IPS DF 4.7 (cell line): ENCODE results near the gene HERC5.
"Not testable (repeated sequence)": the region's sequence is repeated elsewhere in the genome, so short reads cannot be mapped to it uniquely, and the experiment has no call there.

Experiments
- DNase-seq: peaks from one replicate; pipeline ENCODE4 v3.0.0-alpha.2; 2013; ENCODE audit warnings: low spot score; ENCODE audit errors: extremely low read depth

The HERC5 gene

DNA sequence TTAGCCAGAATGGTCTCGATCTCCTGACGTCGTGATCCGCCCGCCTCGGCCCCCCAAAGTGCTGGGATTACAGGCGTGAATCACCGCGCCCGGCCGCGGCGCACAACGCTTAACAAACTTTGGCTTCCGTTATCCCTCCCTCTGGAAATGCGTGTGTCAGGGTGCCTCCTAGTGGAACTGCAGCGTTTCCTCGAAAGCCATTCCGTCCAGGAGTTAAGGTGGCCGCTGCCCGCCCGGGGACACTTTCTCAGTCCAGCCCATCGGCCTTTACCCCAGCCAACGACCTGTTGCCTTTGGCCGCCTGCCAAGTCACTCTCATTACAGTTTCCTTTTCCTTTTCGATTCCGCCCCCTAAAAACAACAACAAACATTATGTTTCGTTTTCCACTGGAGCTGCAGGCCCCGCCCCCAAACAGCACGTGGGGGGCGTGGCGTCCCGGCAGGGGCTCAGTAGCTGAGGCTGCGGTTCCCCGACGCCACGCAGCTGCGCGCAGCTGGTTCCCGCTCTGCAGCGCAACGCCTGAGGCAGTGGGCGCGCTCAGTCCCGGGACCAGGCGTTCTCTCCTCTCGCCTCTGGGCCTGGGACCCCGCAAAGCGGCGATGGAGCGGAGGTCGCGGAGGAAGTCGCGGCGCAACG, at the start of gene HERC5:
TSS of gene HERC5 (plus strand) at position 450 of the 637 bp plus-strand sequence. CDS start at position 601, 151 bp downstream.
- DNase-seq = peak; percentile 87

DNA sequence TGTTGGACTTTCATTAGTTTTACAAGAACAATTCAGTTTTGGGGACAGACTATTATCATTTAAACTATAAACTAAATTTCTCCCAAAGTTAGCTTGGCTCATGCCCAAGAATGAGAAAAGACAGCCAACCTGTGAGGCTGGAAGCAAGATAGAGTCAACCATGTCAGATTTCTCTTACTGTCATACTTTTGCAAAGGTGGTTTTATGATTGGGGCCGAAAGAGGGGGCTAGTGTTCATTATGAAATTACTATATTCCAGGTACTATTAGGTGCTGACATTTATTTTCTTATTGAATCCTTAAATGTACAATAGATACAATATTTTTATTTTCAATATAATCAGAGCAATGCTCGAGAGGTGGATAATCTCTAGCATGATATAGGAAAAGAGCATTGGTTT, 47.7 kb upstream of the HERC5 start:
- no peak for DNase-seq

- no peak for DNase-seq
These were observed 47.1 kb upstream of the HERC5 start for GRCh38 chr4:88409789-88410188.

DNA sequence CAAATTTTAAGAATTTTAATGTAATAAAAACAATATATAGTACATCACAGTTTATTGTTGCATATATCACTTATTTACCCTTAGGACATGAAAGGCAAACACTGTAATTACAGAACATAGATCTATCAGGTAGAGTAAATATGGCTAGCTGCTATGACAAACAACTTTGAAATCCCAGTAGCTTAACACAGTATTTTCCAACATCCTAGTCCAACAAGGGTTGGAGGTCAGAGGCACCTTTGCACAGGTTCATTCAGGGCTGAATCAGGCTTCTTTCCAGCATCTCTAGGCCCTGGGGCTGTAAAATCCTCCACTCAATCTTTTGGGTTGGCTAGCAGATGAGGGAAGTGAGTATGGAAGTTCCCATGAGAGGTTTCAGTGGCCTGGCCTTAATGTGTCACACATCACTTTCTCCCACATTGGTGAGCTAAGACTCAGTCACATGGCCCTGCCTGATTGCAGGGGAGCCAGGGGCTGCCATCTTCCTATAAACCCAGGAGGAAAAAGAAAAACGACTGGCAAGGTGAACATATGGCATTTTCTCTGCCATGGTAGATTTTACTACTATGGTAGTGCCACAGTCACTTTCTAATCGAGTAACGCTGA, 45.3 kb upstream of the HERC5 start:
- no peak for DNase-seq

GRCh38 chr4:88413801-88414200, 43.1 kb upstream of the HERC5 start:
- no peak for DNase-seq

- DNase-seq = no peak
These were observed 42.2 kb upstream of the HERC5 start for GRCh38 chr4:88414755-88415154.

DNA sequence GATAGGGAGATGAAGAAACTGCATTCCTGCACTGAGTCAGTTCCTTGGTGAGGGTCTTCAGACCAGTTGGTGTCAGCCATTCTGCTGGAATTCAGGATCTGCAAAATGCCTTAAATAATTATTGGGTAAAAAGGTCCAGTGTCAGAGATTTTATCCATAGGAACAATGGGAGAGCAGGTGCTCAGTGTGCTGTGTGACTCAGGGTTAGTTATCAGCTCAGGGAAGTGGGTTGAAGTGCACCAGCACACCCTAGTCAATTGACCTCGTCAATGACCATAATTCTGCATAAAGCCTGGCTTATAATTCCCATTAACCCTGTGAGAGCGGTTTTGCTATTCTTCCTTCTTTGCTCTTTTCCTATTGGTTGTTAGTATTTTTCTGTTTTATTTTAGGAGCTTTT, 40.9 kb upstream of the HERC5 start:
- DNase-seq = no peak

- DNase-seq = no peak
These were observed 38.5 kb upstream of the HERC5 start for GRCh38 chr4:88418411-88418810.

GRCh38 chr4:88419874-88420273, 37.0 kb upstream of the HERC5 start:
- no peak for DNase-seq

DNA sequence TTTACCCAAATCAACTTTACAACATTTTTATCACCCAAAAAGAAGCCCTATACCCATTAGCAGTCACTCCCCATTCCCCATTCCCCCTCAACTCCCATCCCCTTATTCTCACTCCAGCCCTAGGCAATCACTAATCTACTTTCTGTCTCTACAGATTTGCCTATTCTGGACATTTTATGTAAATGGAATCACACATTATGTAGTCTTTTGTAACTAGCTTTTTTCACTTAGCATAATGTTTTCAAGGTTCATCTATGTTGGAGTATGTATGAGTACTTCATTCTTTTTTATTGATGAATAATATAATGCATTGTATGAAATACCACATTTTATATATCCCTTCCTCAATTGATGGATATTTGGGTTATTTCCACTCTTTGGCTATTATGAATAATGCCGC, 36.1 kb upstream of the HERC5 start:
- DNase-seq = no peak

DNA sequence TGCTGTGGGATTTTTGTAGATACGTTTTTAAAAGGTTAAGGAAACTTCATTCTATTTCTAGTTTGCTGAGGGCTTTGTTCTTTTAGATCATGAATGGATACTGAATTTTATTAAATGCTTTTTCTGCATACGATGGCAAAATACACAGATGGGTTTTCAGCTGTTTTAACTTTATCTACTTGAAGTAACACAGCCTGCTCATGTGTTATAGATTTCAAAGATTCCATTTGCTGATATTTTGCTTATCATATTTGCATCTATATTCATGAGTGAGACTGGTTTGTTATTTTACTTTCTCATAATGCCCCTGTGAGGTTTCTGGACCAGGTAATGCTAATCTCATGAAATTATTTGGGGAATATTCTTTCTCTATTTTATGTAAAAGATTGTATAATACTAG, 34.5 kb upstream of the HERC5 start:
- DNase-seq = no peak

- no peak for DNase-seq
These were observed 27.5 kb upstream of the HERC5 start for GRCh38 chr4:88429401-88429800.

DNA sequence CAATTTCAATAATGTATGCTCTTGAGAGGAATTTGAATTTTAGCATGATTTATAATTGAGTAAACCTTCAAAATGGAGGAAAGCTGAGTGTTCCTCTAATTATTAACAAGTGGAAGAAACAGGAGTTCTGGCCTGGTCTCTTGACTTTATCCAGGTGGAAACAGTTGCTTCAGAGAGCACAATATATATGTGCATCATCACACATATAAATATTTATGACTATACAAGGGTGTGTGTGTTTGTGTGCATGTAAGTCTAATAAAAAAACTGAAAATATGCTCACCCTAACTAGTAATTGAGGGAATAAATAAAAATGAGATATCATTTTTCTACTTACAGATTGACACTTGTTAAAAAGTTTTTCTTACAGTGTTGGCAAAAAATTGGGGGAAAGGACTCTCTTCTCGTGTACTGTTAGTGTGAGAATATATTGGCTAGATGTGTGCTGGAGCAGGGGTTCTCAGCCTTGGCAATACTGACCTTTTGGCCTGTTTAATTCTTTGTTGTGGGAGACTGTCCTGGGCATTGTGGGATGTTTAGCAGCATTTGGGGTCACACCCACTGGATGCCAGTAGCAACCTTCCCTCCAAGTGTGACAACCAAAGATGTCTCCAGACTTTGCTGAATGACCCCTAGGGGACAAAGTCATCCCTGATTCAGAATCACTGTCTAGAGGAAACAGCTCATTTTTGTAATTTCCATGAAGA, 20.8 kb upstream of the HERC5 start:
- no peak for DNase-seq

- not testable (repeated sequence) for DNase-seq
These were observed 19.0 kb upstream of the HERC5 start for GRCh38 chr4:88437873-88438272.

DNA sequence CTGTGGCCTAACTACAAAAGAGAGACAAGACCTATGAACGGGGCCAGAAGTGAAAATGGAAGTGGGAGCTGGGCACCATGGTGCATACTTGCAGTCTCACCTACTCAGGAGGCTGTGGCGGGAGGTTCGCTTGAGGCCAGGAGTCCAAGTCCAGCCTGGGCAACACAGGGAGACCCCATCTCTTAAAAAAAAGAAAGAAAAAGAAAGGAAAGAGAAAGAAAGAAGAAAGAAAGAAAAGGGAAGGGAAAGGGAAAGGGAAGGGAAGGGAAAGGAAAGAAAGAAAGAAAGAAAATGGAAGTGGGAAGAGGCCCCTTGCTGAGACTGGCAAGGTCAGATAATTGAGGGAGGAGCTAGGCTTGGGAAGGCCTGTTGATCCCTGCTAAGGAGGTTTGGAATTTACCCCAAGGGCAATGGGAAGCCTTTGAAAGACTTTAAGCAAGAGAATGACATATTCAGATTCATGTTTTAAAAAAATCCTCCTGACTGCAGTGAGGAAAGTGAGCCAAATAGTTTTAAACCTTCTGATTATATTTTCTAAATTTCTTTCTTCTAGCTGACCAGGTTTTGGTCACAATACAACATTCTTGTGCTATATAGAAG, 17.7 kb upstream of the HERC5 start:
- no peak for DNase-seq

DNA sequence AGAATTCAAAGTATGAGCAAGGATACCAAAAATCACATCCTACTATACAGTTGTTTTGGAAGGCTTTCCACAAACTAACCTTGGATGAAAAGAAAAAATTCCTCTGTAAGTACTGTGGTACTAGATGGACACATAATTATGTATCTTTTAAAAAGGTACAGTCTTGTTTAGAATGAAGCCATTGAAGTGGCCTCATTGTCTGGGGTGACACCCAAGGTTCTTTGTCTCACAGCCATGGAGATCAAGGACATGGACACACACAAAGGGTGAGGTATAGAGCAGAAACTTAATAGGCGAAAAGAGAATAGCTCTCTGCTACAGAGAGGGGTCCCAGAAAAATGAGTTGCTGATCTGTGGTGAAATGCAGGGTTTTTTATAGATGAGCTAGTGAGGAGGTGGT, 16.8 kb upstream of the HERC5 start:
- no peak for DNase-seq

DNA sequence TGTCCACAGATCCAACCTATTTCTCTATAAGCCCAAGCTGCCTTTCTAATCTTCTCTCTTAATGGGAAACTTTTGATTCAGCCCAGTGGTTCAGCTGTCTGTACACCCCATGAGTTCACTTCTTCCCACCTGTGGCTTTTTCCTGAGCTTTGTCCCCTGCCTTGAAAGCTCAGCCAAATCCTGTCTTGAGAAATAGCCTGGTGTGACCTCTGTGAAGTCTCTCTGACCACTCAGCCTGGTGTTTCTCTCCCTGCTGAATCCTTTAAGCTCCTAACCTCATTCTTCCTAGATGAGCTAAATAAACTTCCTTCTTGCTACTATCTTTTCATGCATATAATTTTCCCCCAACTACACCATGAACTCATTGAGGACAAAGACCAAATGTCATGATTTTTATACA, 15.2 kb upstream of the HERC5 start:
- DNase-seq = no peak

DNA sequence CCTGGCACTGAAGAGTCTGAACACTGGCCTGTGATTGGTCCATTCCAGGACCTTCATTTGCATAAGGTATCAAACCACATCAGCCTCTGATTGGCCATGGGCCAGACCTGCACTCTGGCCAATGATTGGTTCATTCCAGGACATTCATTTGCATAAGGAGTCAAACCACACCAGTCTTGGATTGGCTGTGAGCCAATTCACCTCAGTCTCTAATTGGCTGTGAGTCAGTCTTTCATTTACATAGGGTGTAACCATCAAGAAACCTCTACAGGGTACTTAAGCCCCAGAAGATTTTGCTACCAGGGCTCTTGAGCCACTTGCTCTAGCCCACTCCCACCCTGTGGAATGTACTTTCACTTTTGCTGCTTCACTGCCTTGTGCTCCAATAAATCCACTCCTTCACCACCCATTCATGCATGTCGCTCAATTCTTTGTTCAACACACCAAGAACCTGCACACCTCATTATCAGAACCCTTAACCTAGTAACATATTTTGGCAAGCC, 14.2 kb upstream of the HERC5 start:
- DNase-seq = no peak

GRCh38 chr4:88443486-88443885, 13.4 kb upstream of the HERC5 start:
- no peak for DNase-seq

DNA sequence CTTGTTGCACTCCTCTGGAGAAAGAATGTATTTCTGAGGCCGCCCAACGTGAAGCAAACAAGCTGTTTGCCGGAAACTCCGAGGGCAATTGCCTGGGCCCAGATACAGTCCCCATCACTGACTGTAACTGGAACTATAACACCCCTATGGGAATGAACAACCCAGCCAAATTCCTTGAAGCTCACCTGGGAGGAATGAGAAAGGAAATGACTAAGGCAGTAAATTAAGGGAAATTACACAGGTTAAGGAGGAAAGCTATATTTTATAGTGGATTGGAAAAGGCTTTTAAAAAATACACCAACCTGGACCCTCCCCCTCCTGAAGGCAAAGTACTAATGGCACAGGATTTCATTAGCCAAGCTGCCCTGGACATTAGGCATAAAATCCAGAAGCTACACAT, 11.7 kb upstream of the HERC5 start:
- no peak for DNase-seq

GRCh38 chr4:88446124-88446523, 10.8 kb upstream of the HERC5 start:
- no peak for DNase-seq

- DNase-seq = no peak
These were observed 9.4 kb upstream of the HERC5 start for GRCh38 chr4:88447371-88448095.
